ENCODE measurements around the gene ABCC6.
"Not testable (repeated sequence)": the region's sequence is repeated elsewhere in the genome, so short reads cannot be mapped to it uniquely, and the experiment has no call there.

Gene ABCC6

GRCh38 chr16:16188827-16189226, 34.5 kb downstream of the ABCC6 start:
- no peak for FAIRE-seq

GRCh38 chr16:16186820-16187219, 36.5 kb downstream of the ABCC6 start:
- no peak for FAIRE-seq

- FAIRE-seq: no peak
Measured at GRCh38 chr16:16185095-16185494, 38.2 kb downstream of the ABCC6 start.

GRCh38 chr16:16184594-16184993, 38.7 kb downstream of the ABCC6 start:
- no peak for FAIRE-seq

- FAIRE-seq: no peak
Measured at GRCh38 chr16:16183562-16183961, 39.7 kb downstream of the ABCC6 start.

GRCh38 chr16:16182918-16183317, 40.4 kb downstream of the ABCC6 start:
- no peak for FAIRE-seq

GRCh38 chr16:16181748-16182147, 41.5 kb downstream of the ABCC6 start:
- not testable (repeated sequence) for FAIRE-seq

- FAIRE-seq: no peak
Measured at GRCh38 chr16:16178455-16179162, 44.7 kb downstream of the ABCC6 start.

GRCh38 chr16:16176328-16176727, 47.0 kb downstream of the ABCC6 start:
- FAIRE-seq: no peak

GRCh38 chr16:16175296-16175695, 48.0 kb downstream of the ABCC6 start:
- FAIRE-seq: no peak

GRCh38 chr16:16172991-16173390, 50.3 kb downstream of the ABCC6 start:
- FAIRE-seq: no peak

GRCh38 chr16:16171332-16171919, 51.9 kb downstream of the ABCC6 start:
- no peak for FAIRE-seq

- no peak for FAIRE-seq
Measured at GRCh38 chr16:16169615-16170014, 53.7 kb downstream of the ABCC6 start.

- FAIRE-seq: no peak
Measured at GRCh38 chr16:16168431-16168830, 54.9 kb downstream of the ABCC6 start.

- FAIRE-seq: no peak
Measured at GRCh38 chr16:16167927-16168326, 55.4 kb downstream of the ABCC6 start.

GRCh38 chr16:16166949-16167348, 56.3 kb downstream of the ABCC6 start:
- FAIRE-seq: no peak

- FAIRE-seq: no peak
Measured at GRCh38 chr16:16166085-16166484, 57.2 kb downstream of the ABCC6 start.

GRCh38 chr16:16164243-16164642, 59.1 kb downstream of the ABCC6 start:
- FAIRE-seq: no peak

GRCh38 chr16:16163571-16163970, 59.7 kb downstream of the ABCC6 start:
- no peak for FAIRE-seq

GRCh38 chr16:16163109-16163508, 60.2 kb downstream of the ABCC6 start:
- no peak for FAIRE-seq

- no peak for FAIRE-seq
Measured at GRCh38 chr16:16162591-16162990, 60.7 kb downstream of the ABCC6 start.

GRCh38 chr16:16161840-16162239, 61.5 kb downstream of the ABCC6 start:
- FAIRE-seq: not testable (repeated sequence)

- no peak for FAIRE-seq
Measured at GRCh38 chr16:16161319-16161718, 62.0 kb downstream of the ABCC6 start.

GRCh38 chr16:16159662-16160061, 63.6 kb downstream of the ABCC6 start:
- FAIRE-seq: no peak
